HepG2 (cell line): ENCODE measurements around the gene GLTPD2. TPM values are rescaled to one million over a fixed set of nuclear protein-coding genes. Genes with fewer than 3 reads are reported as not detected.

Experiments
- CBX5 ChIP-seq: sonication (generic); formaldehyde crosslinking; IDR thresholded peaks from 2 replicates; pipeline ENCODE4 v1.4.0; 2020; ENCODE audit warnings: missing genetic modification reagents, borderline replicate concordance
- HNRNPK ChIP-seq: fragments of 200-400 bp; formaldehyde crosslinking; IDR thresholded peaks from 2 replicates; pipeline ENCODE4 v1.6.1; 2018; ENCODE audit warnings: low read length, low read depth, moderate library complexity, mild to moderate bottlenecking; ENCODE audit not compliant: poor library complexity, severe bottlenecking
- MAFK ChIP-seq, 2 experiments: IDR thresholded peaks in 1 of 2; conservative IDR thresholded peaks in 1 of 2; 2 replicates each; pipeline ENCODE4 v1.6.1; 2011; ENCODE audit warnings: improper control_type of control experiment in 2 of 2, low read length in 2 of 2
- MTF1 ChIP-seq: sonication (generic); formaldehyde crosslinking; IDR thresholded peaks from 2 replicates; pipeline ENCODE4 v1.5.0; 2020; ENCODE audit warnings: missing genetic modification reagents
- MYNN ChIP-seq: sonication (generic); formaldehyde crosslinking; IDR thresholded peaks from 2 replicates; pipeline ENCODE4 v1.4.0; 2020; ENCODE audit warnings: mild to moderate bottlenecking, low read depth, missing genetic modification reagents
- NFE2L1 ChIP-seq: sonication (generic); formaldehyde crosslinking; IDR thresholded peaks from 2 replicates; pipeline ENCODE4 v1.4.0; 2020; ENCODE audit warnings: missing genetic modification reagents, mild to moderate bottlenecking, borderline replicate concordance
- NR2F1 ChIP-seq, 2 experiments: fragments of 450-650 bp in 1 of 2; formaldehyde crosslinking in 1 of 2; IDR thresholded peaks; 2 replicates each; pipeline versions ENCODE4 v1.5.0 to v1.6.1; 2016 to 2020; ENCODE audit warnings: mild to moderate bottlenecking in 1 of 2, missing compliant biosample characterization in 1 of 2, missing genetic modification reagents in 1 of 2, moderate library complexity in 1 of 2
- PHF8 ChIP-seq: sonication (generic); formaldehyde crosslinking; IDR thresholded peaks from 2 replicates; pipeline ENCODE4 v1.5.0; 2020; ENCODE audit warnings: missing genetic modification reagents
- REPIN1 ChIP-seq: sonication (generic); formaldehyde crosslinking; IDR thresholded peaks from 2 replicates; pipeline ENCODE4 v1.8.0; 2022; ENCODE audit warnings: missing genetic modification reagents, low read depth, mild to moderate bottlenecking, borderline replicate concordance
- RNF219 ChIP-seq: sonication (generic); formaldehyde crosslinking; IDR thresholded peaks from 2 replicates; pipeline ENCODE4 v1.5.0; 2020; ENCODE audit warnings: mild to moderate bottlenecking, missing genetic modification reagents
- TP53 ChIP-seq: sonication (generic); formaldehyde crosslinking; conservative IDR thresholded peaks from 2 replicates; pipeline ENCODE4 v1.4.0; 2020; ENCODE audit warnings: missing genetic modification reagents
- XBP1 ChIP-seq: sonication (generic); formaldehyde crosslinking; IDR thresholded peaks from 2 replicates; pipeline ENCODE4 v1.5.0; 2020; ENCODE audit warnings: missing genetic modification reagents
- ZBTB34 ChIP-seq: sonication (generic); formaldehyde crosslinking; IDR thresholded peaks from 2 replicates; pipeline ENCODE4 v1.8.0; 2022; ENCODE audit warnings: mild to moderate bottlenecking, missing genetic modification reagents
- ZNF101 ChIP-seq: sonication (generic); formaldehyde crosslinking; IDR thresholded peaks from 2 replicates; pipeline ENCODE4 v1.4.0; 2020; ENCODE audit warnings: mild to moderate bottlenecking, low read depth, missing genetic modification reagents, borderline replicate concordance
- ZNF678 ChIP-seq: sonication (generic); formaldehyde crosslinking; IDR thresholded peaks from 2 replicates; pipeline ENCODE4 v1.4.0; 2020; ENCODE audit warnings: mild to moderate bottlenecking, missing genetic modification reagents
- polyA plus RNA-seq, 8 experiments: library from polyadenylated mRNA; depleted of rRNA in 3 of 8; stranded (reverse) in 7 of 8; unstranded in 1 of 8; fragments of >200 nt; fragmentation: Illumina TruSeq in 4 of 8; extraction: Trizol in 4 of 8; gene quantifications; 2 replicates each; pipeline versions ENCODE4 v1.2.1 to v1.2.3, GENCODE V29; 2011 to 2016; ENCODE audit warnings: low read depth in 4 of 8, missing spikeins in 1 of 8, mixed read lengths in 1 of 8; ENCODE audit not compliant: insufficient read depth in 1 of 8
- total RNA-seq, 5 experiments: library from RNA; depleted of rRNA; stranded (reverse); fragments of >200 nt; fragmentation: Illumina TruSeq; extraction: Trizol; gene quantifications; 2 replicates each; pipeline ENCODE4 v1.2.3, GENCODE V29; 2016; ENCODE audit warnings: low read depth in 1 of 5
- TF ChIP-seq, protein P1 (sequence below): sonication (generic); formaldehyde crosslinking; IDR thresholded peaks from 2 replicates; pipeline ENCODE4 v1.4.0; 2020; ENCODE audit warnings: missing genetic modification reagents
- TF ChIP-seq, protein P2 (sequence below): sonication (generic); formaldehyde crosslinking; IDR thresholded peaks from 2 replicates; pipeline ENCODE4 v1.4.0; 2020; ENCODE audit warnings: missing genetic modification reagents

The GLTPD2 gene
- total and polyA plus RNA-seq, 2 of the 13 experiments (the other 11 are each of a cell fraction or from before 2014, with no cell fraction given), result 7.5 to 12.9 TPM

DNA sequence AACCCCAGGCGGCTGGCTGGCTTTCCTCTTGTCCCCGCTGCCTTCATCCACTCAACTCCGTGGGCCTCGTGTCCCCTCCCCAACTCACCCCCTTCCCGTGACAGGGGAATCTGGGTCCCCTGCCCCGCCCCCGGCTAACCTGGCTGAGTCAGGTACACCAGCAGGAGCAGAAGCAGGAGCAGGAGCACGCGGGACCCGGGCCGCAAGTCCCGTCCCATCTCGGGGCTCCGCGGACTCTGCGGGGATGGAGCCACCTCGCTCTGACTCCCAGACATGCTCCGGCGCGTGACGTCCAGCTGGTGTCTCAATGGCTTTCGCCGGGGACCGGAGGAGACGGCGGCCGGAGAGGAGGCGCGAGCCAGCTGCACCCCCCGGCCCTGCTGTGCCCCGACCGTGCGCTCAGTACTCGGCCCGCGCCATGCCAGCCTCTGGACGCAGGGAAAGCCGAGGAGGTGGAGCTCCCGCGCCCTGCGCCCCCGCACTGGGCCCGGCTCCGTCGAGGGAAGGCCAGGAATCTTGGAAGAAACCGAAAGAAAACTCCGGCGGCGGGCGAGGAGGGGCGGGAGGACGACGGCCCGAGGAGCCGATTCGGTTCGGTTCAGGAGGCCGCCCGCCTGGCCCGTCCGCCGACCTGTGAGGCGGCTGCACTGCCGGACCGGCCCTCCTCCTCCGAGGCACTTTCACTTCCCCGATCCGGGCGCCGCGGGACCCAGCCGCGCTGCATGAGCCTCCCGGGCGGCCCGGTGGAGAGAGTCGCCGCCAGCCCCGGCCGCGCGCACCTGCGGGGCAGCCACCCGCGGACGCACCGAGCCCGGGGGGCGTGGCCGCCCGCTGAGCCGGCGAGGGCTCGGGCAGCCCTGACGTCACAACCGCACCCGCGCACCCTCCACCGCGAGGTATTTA, 49.4 kb upstream of the GLTPD2 start, which contains the start of the genes CXCL16 and ZMYND15 (continued):
- no peak for TF ChIP-seq RNF219 (CRISPR knock-in tag)
- peak; percentile 71; the same call in 1 of the 2 replicates for TF ChIP-seq PHF8 (CRISPR knock-in tag)
- no peak for TF ChIP-seq CBX5 (CRISPR knock-in tag)
- no peak for TF ChIP-seq XBP1 (CRISPR knock-in tag)
- TF ChIP-seq NR2F1 (CRISPR knock-in tag; IDR thresholded peaks at IDR 0.05), result no peak
- 0 out of 2 replicates have a peak, but pooled peaks have one; percentile 59 for TF ChIP-seq ZNF678 (CRISPR knock-in tag)
- no peak for TF ChIP-seq REPIN1 (CRISPR knock-in tag)
- no peak for TF ChIP-seq MAFK (conservative IDR thresholded peaks at IDR 0.05 in 1 of 2, IDR thresholded peaks at IDR 0.05 in 1 of 2; ENCODE audit: low read length in 2 of 2)
- peak; percentile 55 for TF ChIP-seq HNRNPK
- no peak for TF ChIP-seq TP53 (CRISPR knock-in tag)
- no peak for TF ChIP-seq ZNF101 (CRISPR knock-in tag)
- TF ChIP-seq, protein P1, sequence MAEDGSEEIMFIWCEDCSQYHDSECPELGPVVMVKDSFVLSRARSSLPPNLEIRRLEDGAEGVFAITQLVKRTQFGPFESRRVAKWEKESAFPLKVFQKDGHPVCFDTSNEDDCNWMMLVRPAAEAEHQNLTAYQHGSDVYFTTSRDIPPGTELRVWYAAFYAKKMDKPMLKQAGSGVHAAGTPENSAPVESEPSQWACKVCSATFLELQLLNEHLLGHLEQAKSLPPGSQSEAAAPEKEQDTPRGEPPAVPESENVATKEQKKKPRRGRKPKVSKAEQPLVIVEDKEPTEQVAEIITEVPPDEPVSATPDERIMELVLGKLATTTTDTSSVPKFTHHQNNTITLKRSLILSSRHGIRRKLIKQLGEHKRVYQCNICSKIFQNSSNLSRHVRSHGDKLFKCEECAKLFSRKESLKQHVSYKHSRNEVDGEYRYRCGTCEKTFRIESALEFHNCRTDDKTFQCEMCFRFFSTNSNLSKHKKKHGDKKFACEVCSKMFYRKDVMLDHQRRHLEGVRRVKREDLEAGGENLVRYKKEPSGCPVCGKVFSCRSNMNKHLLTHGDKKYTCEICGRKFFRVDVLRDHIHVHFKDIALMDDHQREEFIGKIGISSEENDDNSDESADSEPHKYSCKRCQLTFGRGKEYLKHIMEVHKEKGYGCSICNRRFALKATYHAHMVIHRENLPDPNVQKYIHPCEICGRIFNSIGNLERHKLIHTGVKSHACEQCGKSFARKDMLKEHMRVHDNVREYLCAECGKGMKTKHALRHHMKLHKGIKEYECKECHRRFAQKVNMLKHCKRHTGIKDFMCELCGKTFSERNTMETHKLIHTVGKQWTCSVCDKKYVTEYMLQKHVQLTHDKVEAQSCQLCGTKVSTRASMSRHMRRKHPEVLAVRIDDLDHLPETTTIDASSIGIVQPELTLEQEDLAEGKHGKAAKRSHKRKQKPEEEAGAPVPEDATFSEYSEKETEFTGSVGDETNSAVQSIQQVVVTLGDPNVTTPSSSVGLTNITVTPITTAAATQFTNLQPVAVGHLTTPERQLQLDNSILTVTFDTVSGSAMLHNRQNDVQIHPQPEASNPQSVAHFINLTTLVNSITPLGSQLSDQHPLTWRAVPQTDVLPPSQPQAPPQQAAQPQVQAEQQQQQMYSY (CRISPR knock-in tag), result no peak
- TF ChIP-seq MYNN (CRISPR knock-in tag), result no peak
- TF ChIP-seq MTF1 (CRISPR knock-in tag), result no peak
- 0 out of 2 replicates have a peak, but pooled peaks have one; percentile 34 for TF ChIP-seq ZBTB34 (CRISPR knock-in tag)
- TF ChIP-seq, protein P2, sequence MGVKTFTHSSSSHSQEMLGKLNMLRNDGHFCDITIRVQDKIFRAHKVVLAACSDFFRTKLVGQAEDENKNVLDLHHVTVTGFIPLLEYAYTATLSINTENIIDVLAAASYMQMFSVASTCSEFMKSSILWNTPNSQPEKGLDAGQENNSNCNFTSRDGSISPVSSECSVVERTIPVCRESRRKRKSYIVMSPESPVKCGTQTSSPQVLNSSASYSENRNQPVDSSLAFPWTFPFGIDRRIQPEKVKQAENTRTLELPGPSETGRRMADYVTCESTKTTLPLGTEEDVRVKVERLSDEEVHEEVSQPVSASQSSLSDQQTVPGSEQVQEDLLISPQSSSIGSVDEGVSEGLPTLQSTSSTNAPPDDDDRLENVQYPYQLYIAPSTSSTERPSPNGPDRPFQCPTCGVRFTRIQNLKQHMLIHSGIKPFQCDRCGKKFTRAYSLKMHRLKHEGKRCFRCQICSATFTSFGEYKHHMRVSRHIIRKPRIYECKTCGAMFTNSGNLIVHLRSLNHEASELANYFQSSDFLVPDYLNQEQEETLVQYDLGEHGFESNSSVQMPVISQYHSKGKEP (CRISPR knock-in tag), result no peak
- TF ChIP-seq NFE2L1, result 0 out of 2 replicates have a peak, but pooled peaks have one; percentile 20
